H9 (cell line): ENCODE results near the gene PLCH1. TPM values are rescaled to one million over a fixed set of nuclear protein-coding genes. Genes with fewer than 3 reads are reported as not detected.

Source experiments
- DNase-seq: peaks from one replicate; pipeline ENCODE4 v3.0.0-alpha.2; 2017
- H2AFZ ChIP-seq: one replicate; pipeline ENCODE4 v1.6.1; 2013; ENCODE audit warnings: mild to moderate bottlenecking, low read length, control low read depth, moderate library complexity
- H2AK5ac ChIP-seq: 2 replicates; pipeline ENCODE4 v1.6.1; 2013; ENCODE audit warnings: low read length, control low read depth, mixed read lengths; ENCODE audit not compliant: insufficient read length
- H2BK120ac ChIP-seq: one replicate; pipeline ENCODE4 v1.6.1; 2013; ENCODE audit warnings: low read depth, mild to moderate bottlenecking, low read length, control low read depth, inconsistent platforms; ENCODE audit not compliant: poor library complexity, severe bottlenecking
- H2BK12ac ChIP-seq: 2 replicates; pipeline ENCODE4 v1.6.1; 2013; ENCODE audit warnings: low read length, control low read depth, mixed read lengths, low read depth; ENCODE audit not compliant: insufficient read length
- H2BK15ac ChIP-seq: 2 replicates; pipeline ENCODE4 v1.6.1; 2013; ENCODE audit warnings: low read depth, low read length, control low read depth
- H2BK20ac ChIP-seq: one replicate; pipeline ENCODE4 v1.6.1; 2013; ENCODE audit warnings: low read depth, mild to moderate bottlenecking, low read length, control low read depth, inconsistent platforms; ENCODE audit not compliant: poor library complexity, severe bottlenecking
- H2BK5ac ChIP-seq: 2 replicates; pipeline ENCODE4 v1.6.1; 2013; ENCODE audit warnings: low read length, control low read depth, mixed read lengths; ENCODE audit not compliant: insufficient read length
- H3K14ac ChIP-seq: 2 replicates; pipeline ENCODE4 v1.6.1; 2013; ENCODE audit warnings: low read length, control low read depth; ENCODE audit not compliant: insufficient read depth
- H3K18ac ChIP-seq: 2 replicates; pipeline ENCODE4 v1.6.1; 2013; ENCODE audit warnings: low read depth, mild to moderate bottlenecking, mixed read lengths, low read length, control low read depth; ENCODE audit not compliant: insufficient read length
- H3K23ac ChIP-seq: 2 replicates; pipeline ENCODE4 v1.6.1; 2013; ENCODE audit warnings: low read length, control low read depth, mixed read lengths, low read depth; ENCODE audit not compliant: insufficient read length
- H3K23me2 ChIP-seq: 2 replicates; pipeline ENCODE4 v1.6.1; 2013; ENCODE audit warnings: low read depth, mild to moderate bottlenecking, mixed read lengths, low read length, control low read depth; ENCODE audit not compliant: insufficient read length, poor library complexity, severe bottlenecking
- H3K27ac ChIP-seq: 2 replicates; pipeline ENCODE4 v1.5.1; 2013; ENCODE audit warnings: low read length, control low read depth, mixed read lengths, low read depth; ENCODE audit not compliant: insufficient read length
- H3K27me3 ChIP-seq: 2 replicates; pipeline ENCODE4 v1.6.1; 2013; ENCODE audit warnings: low read length, control low read depth, inconsistent platforms; ENCODE audit not compliant: insufficient read depth
- H3K4ac ChIP-seq: 2 replicates; pipeline ENCODE4 v1.6.1; 2013; ENCODE audit warnings: low read depth, mild to moderate bottlenecking, control low read depth, inconsistent platforms, low read length, moderate library complexity
- H3K4me1 ChIP-seq: 2 replicates; pipeline ENCODE4 v1.6.1; 2013; ENCODE audit warnings: low read length, control low read depth, inconsistent platforms; ENCODE audit not compliant: insufficient read depth
- H3K4me2 ChIP-seq: 2 replicates; pipeline ENCODE4 v1.6.1; 2013; ENCODE audit warnings: low read length, control low read depth, mixed read lengths; ENCODE audit not compliant: insufficient read length, insufficient read depth
- H3K56ac ChIP-seq: 2 replicates; pipeline ENCODE4 v1.6.1; 2013; ENCODE audit warnings: low read depth, mild to moderate bottlenecking, mixed read lengths, low read length, control low read depth; ENCODE audit not compliant: insufficient read length
- H3K79me1 ChIP-seq: 2 replicates; pipeline ENCODE4 v1.6.1; 2013; ENCODE audit warnings: low read depth, mild to moderate bottlenecking, moderate library complexity, low read length, control low read depth, inconsistent platforms; ENCODE audit not compliant: insufficient read depth, poor library complexity, severe bottlenecking
- H3K79me2 ChIP-seq: 2 replicates; pipeline ENCODE4 v1.6.1; 2013; ENCODE audit warnings: low read length, control low read depth, inconsistent platforms; ENCODE audit not compliant: insufficient read depth
- H3K9ac ChIP-seq: 2 replicates; pipeline ENCODE4 v1.6.1; 2013; ENCODE audit warnings: low read length, control low read depth, mixed read lengths; ENCODE audit not compliant: insufficient read length; ENCODE audit errors: extremely low read depth
- H3K9me3 ChIP-seq: one replicate; pipeline ENCODE4 v1.6.1; 2013; ENCODE audit warnings: low read depth, low read length, inconsistent platforms; ENCODE audit not compliant: control insufficient read depth
- H3T11ph ChIP-seq: one replicate; pipeline ENCODE4 v1.6.1; 2013; ENCODE audit warnings: mild to moderate bottlenecking, low read length, control low read depth, inconsistent platforms
- H4K20me1 ChIP-seq: one replicate; pipeline ENCODE4 v1.6.1; 2013; ENCODE audit not compliant: control insufficient read depth, insufficient read length, insufficient read depth
- H4K5ac ChIP-seq: 2 replicates; pipeline ENCODE4 v1.6.1; 2013; ENCODE audit warnings: low read depth, mild to moderate bottlenecking, mixed read lengths, low read length, control low read depth; ENCODE audit not compliant: insufficient read length
- H4K8ac ChIP-seq: replicated peaks from 2 replicates; pipeline ENCODE4 v1.6.1; 2013; ENCODE audit warnings: low read length, control low read depth, mixed read lengths, low read depth; ENCODE audit not compliant: insufficient read length
- H4K91ac ChIP-seq: 2 replicates; pipeline ENCODE4 v1.6.1; 2013; ENCODE audit warnings: low read depth, mild to moderate bottlenecking, moderate library complexity, mixed read lengths, low read length, control low read depth; ENCODE audit not compliant: insufficient read length
- H3K27ac Mint-ChIP-seq, 3 experiments: 2 replicates in 2 of 3; 3 replicates in 1 of 3; pipeline ENCODE4 v1.8.0; 2020 to 2021; ENCODE audit warnings: mixed read lengths in 3 of 3, mild to moderate bottlenecking in 1 of 3, moderate library complexity in 1 of 3
- H3K27me3 Mint-ChIP-seq: 2 replicates; pipeline ENCODE4 v1.8.0; 2021; ENCODE audit warnings: low read depth, mild to moderate bottlenecking, moderate library complexity, mixed read lengths
- H3K36me3 Mint-ChIP-seq, 3 experiments: 2 replicates in 2 of 3; 3 replicates in 1 of 3; pipeline ENCODE4 v1.8.0; 2020 to 2021; ENCODE audit warnings: low read depth in 3 of 3, mixed read lengths in 3 of 3; ENCODE audit not compliant: insufficient read depth in 1 of 3
- H3K4me1 Mint-ChIP-seq, 2 experiments: 2 replicates each; pipeline ENCODE4 v1.8.0; 2020; ENCODE audit warnings: mixed read lengths in 2 of 2
- H3K4me3 Mint-ChIP-seq, 2 experiments: 2 replicates in 1 of 2; 3 replicates in 1 of 2; pipeline ENCODE4 v1.8.0; 2020 to 2021; ENCODE audit warnings: mild to moderate bottlenecking in 2 of 2, mixed read lengths in 2 of 2, moderate library complexity in 1 of 2
- H3K9me3 Mint-ChIP-seq, 2 experiments: 2 replicates in 1 of 2; 3 replicates in 1 of 2; pipeline ENCODE4 v1.8.0; 2020; ENCODE audit warnings: mild to moderate bottlenecking in 2 of 2, mixed read lengths in 2 of 2, moderate library complexity in 1 of 2
- WGBS: extraction: QIAGEN DNeasy Blood & Tissue Kit; methylation state at CpG from one replicate; pipeline ENCODE4 v1.1.7; 2013; ENCODE audit warnings: missing lambda C conversion rate, low lambda C conversion rate, mixed read lengths; ENCODE audit not compliant: insufficient read length; ENCODE audit errors: extremely low coverage; 5-methylcytosine and 5-hydroxymethylcytosine counted together
- total RNA-seq: library from RNA; stranded (reverse); gene quantifications from 2 replicates; pipeline ENCODE4 v1.2.1, GENCODE V29; 2021
- TF ChIP-seq, protein P1 (sequence below): fragments of 200-600 bp; sonication (generic); conservative IDR thresholded peaks from 3 replicates; pipeline ENCODE4 v1.8.0; 2021; ENCODE audit warnings: antibody characterized with exemption, mild to moderate bottlenecking

The PLCH1 gene
- total RNA-seq, 1 experiment from 2014 or later, result 19.0 TPM

DNA sequence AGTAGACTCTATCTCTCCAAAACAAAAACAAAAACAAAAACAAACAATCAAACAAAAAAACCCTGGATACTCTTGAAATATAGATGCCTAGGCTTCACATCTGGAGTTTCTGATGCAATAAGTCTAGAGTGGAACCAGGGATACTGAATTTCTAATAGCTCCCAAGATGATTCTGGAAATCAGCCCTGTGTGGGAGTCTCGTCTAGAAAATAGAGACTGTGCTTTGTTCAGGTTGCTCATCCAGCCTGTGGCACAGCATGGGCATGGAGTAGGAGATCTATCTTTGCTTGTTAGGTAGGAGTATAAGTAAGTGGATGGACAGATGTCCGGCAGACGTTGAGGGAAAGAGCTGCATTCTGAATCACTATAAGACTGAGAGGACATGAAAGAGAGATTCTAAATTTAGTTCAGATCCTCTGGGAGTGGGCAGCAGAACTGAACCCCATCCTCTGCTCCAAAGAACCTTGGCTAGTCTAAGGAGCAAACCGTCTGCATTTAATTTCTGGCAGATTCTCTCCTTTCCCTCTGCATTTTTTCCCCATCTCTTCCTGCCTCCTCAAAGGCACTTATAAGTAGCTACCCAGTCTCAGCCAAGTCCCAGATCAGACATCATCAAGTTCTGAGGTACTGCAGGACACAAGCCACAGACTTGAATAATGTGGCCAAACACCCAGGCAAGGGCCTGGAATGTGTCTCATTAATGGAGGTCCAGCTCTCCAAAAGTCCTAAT is 358.8 kb downstream of the PLCH1 start:
- no CpG with 5 or more reads among the region's 4 CpGs for whole genome bisulfite sequencing
- Histone ChIP-seq H3K9me3 (no peaks in the 10 kb centered on the region), H3K14ac (no peak overlapping the region), H3K27ac (no peak overlapping the region), H3K27me3 (no peaks in the 10 kb centered on the region), H2AFZ (no peak overlapping the region), H3K4ac (no peak overlapping the region), H2BK20ac (no peak overlapping the region), H3K23me2 (no peaks in the 10 kb centered on the region), H3K79me2 (no peaks in the 10 kb centered on the region), H2BK15ac (no peak overlapping the region), H3K4me1 (peaks cover 3% of the 10 kb centered on the region; the same call in 1 of the 2 replicates), H4K8ac (no peak overlapping the region), H4K20me1 (no peaks in the 10 kb centered on the region), H3K79me1 (no peaks in the 10 kb centered on the region), H3K23ac (no peak overlapping the region), H3K18ac (no peak overlapping the region), H2BK12ac (no peak overlapping the region), H4K5ac (no peak overlapping the region), H2BK5ac (no peak overlapping the region), H2AK5ac (no peak overlapping the region), H3K4me2 (no peak overlapping the region), H3T11ph (no peak overlapping the region), H4K91ac (no peak overlapping the region), H2BK120ac (no peak overlapping the region), H3K56ac (no peak overlapping the region), H3K9ac (no peak overlapping the region)
- TF ChIP-seq, protein P1, sequence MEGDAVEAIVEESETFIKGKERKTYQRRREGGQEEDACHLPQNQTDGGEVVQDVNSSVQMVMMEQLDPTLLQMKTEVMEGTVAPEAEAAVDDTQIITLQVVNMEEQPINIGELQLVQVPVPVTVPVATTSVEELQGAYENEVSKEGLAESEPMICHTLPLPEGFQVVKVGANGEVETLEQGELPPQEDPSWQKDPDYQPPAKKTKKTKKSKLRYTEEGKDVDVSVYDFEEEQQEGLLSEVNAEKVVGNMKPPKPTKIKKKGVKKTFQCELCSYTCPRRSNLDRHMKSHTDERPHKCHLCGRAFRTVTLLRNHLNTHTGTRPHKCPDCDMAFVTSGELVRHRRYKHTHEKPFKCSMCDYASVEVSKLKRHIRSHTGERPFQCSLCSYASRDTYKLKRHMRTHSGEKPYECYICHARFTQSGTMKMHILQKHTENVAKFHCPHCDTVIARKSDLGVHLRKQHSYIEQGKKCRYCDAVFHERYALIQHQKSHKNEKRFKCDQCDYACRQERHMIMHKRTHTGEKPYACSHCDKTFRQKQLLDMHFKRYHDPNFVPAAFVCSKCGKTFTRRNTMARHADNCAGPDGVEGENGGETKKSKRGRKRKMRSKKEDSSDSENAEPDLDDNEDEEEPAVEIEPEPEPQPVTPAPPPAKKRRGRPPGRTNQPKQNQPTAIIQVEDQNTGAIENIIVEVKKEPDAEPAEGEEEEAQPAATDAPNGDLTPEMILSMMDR, result no peak
- peaks cover 11 to 14% of the 10 kb centered on the region in 2 experiments for H3K4me1 Mint-ChIP-seq
- H3K4me3 Mint-ChIP-seq, result no peak overlapping the region
- H3K36me3 Mint-ChIP-seq, result no peaks in the 10 kb centered on the region; a peak in 1 of 7 replicates
- no peaks in the 10 kb centered on the region for H3K9me3 Mint-ChIP-seq
- no peak for DNase-seq
- H3K27me3 Mint-ChIP-seq, result no peaks in the 10 kb centered on the region
- H3K27ac Mint-ChIP-seq, result no peak overlapping the region
